Neuron (in vitro differentiated cells): Measurements from ENCODE around the gene C21orf58.
"Not testable (repeated sequence)": the region's sequence is repeated elsewhere in the genome, so short reads cannot be mapped to it uniquely, and the experiment has no call there.

Experiments
- H2AFZ ChIP-seq: one replicate; pipeline ENCODE4 v1.6.1; 2013; ENCODE audit warnings: low read depth, mild to moderate bottlenecking, inconsistent platforms, low read length, moderate library complexity
- H3K27me3 ChIP-seq: one replicate; pipeline ENCODE4 v1.6.1; 2013; ENCODE audit warnings: low read length; ENCODE audit not compliant: insufficient read depth
- H3K36me3 ChIP-seq: one replicate; pipeline ENCODE4 v1.6.1; 2013; ENCODE audit warnings: low read length; ENCODE audit not compliant: insufficient read depth
- H3K4me1 ChIP-seq: one replicate; pipeline ENCODE4 v1.6.1; 2013; ENCODE audit warnings: low read length; ENCODE audit not compliant: insufficient read depth
- H3K4me3 ChIP-seq: 2 replicates; pipeline ENCODE4 v1.5.1; 2013; ENCODE audit warnings: mild to moderate bottlenecking, low read length, moderate library complexity
- H3K9me3 ChIP-seq: one replicate; pipeline ENCODE4 v1.6.1; 2013; ENCODE audit warnings: low read length

The C21orf58 gene

GRCh38 chr21:46312949-46313348 lies 10.7 kb downstream of the C21orf58 start:
- Histone ChIP-seq H3K4me3 (no peak overlapping the region), H3K4me1 (no peaks in the 10 kb centered on the region), H2AFZ (no peak overlapping the region), H3K27me3 (no peaks in the 10 kb centered on the region), H3K9me3 (no peaks in the 10 kb centered on the region), H3K36me3 (peaks cover 44% of the 10 kb centered on the region)

GRCh38 chr21:46311568-46311967 lies 12.1 kb downstream of the C21orf58 start:
- H3K4me1 ChIP-seq: no peaks in the 10 kb centered on the region
- H2AFZ ChIP-seq: no peak overlapping the region
- H3K9me3 ChIP-seq: no peaks in the 10 kb centered on the region
- peaks cover 51% of the 10 kb centered on the region for H3K36me3 ChIP-seq
- H3K27me3 ChIP-seq: no peaks in the 10 kb centered on the region
- H3K4me3 ChIP-seq: no peak overlapping the region

- peaks cover 50% of the 10 kb centered on the region for H3K36me3 ChIP-seq
- H3K9me3 ChIP-seq: not testable (repeated sequence)
Measured at GRCh38 chr21:46310260-46310659, 13.4 kb downstream of the C21orf58 start.

GRCh38 chr21:46308431-46308830 lies 15.2 kb downstream of the C21orf58 start:
- H3K9me3 ChIP-seq: no peaks in the 10 kb centered on the region
- peaks cover 48% of the 10 kb centered on the region for H3K36me3 ChIP-seq
- no peaks in the 10 kb centered on the region for H3K27me3 ChIP-seq
- H3K4me1 ChIP-seq: no peaks in the 10 kb centered on the region
- no peak overlapping the region for H3K4me3 ChIP-seq
- H2AFZ ChIP-seq: no peak overlapping the region

More at GRCh38 chr21:46310260-46310659, 13.4 kb downstream of the C21orf58 start:
- not testable (repeated sequence) for H3K4me1 ChIP-seq, H2AFZ ChIP-seq, H3K27me3 ChIP-seq, H3K4me3 ChIP-seq

- H3K9me3 ChIP-seq: no peaks in the 10 kb centered on the region
- H3K4me3 ChIP-seq: no peak overlapping the region
- no peaks in the 10 kb centered on the region for H3K4me1 ChIP-seq
- no peak overlapping the region for H2AFZ ChIP-seq
- no peaks in the 10 kb centered on the region for H3K27me3 ChIP-seq
- H3K36me3 ChIP-seq: peaks cover 40% of the 10 kb centered on the region
Measured at GRCh38 chr21:46307625-46308024, 16.0 kb downstream of the C21orf58 start.

- Histone ChIP-seq H3K27me3 (no peaks in the 10 kb centered on the region), H3K36me3 (peaks cover 46% of the 10 kb centered on the region), H2AFZ (no peak overlapping the region), H3K4me1 (no peaks in the 10 kb centered on the region), H3K9me3 (no peaks in the 10 kb centered on the region), H3K4me3 (no peak overlapping the region)
Measured at GRCh38 chr21:46304955-46305354, 18.7 kb downstream of the C21orf58 start.

- Histone ChIP-seq H3K27me3 (no peaks in the 10 kb centered on the region), H2AFZ (no peak overlapping the region), H3K4me1 (no peaks in the 10 kb centered on the region), H3K36me3 (peaks cover 48% of the 10 kb centered on the region), H3K9me3 (no peaks in the 10 kb centered on the region), H3K4me3 (no peak overlapping the region)
Measured at GRCh38 chr21:46304437-46304836, 19.2 kb downstream of the C21orf58 start.

- no peaks in the 10 kb centered on the region for H3K27me3 ChIP-seq
- H2AFZ ChIP-seq: no peak overlapping the region
- H3K36me3 ChIP-seq: peaks cover 38% of the 10 kb centered on the region
- no peak overlapping the region for H3K4me3 ChIP-seq
- no peaks in the 10 kb centered on the region for H3K9me3 ChIP-seq
- no peaks in the 10 kb centered on the region for H3K4me1 ChIP-seq
Measured at GRCh38 chr21:46301759-46302158, 21.9 kb downstream of the C21orf58 start.

GRCh38 chr21:46299167-46299566 lies 24.5 kb downstream of the C21orf58 start:
- peaks cover 27% of the 10 kb centered on the region for H3K36me3 ChIP-seq
- peaks cover 3% of the 10 kb centered on the region for H3K4me1 ChIP-seq
- no peaks in the 10 kb centered on the region for H3K27me3 ChIP-seq

GRCh38 chr21:46297338-46298271 lies 26.1 kb downstream of the C21orf58 start:
- Histone ChIP-seq H3K4me1 (peaks cover 3% of the 10 kb centered on the region), H3K27me3 (no peaks in the 10 kb centered on the region), H3K36me3 (peaks cover 30% of the 10 kb centered on the region), H3K9me3 (peaks cover 2% of the 10 kb centered on the region), H3K4me3 (no peak overlapping the region), H2AFZ (no peak overlapping the region)

More at GRCh38 chr21:46299167-46299566, 24.5 kb downstream of the C21orf58 start:
- Histone ChIP-seq H3K9me3 (no peaks in the 10 kb centered on the region), H2AFZ (no peak overlapping the region), H3K4me3 (no peak overlapping the region)

GRCh38 chr21:46295996-46296752 lies 27.5 kb downstream of the C21orf58 start:
- Histone ChIP-seq H3K4me3 (no peak overlapping the region), H2AFZ (no peak overlapping the region), H3K9me3 (peaks cover 12% of the 10 kb centered on the region), H3K27me3 (no peaks in the 10 kb centered on the region), H3K4me1 (peaks cover 3% of the 10 kb centered on the region), H3K36me3 (peaks cover 32% of the 10 kb centered on the region)

GRCh38 chr21:46295177-46295770 lies 28.4 kb downstream of the C21orf58 start:
- Histone ChIP-seq H3K9me3 (peaks cover 12% of the 10 kb centered on the region), H2AFZ (no peak overlapping the region), H3K27me3 (no peaks in the 10 kb centered on the region), H3K36me3 (peaks cover 25% of the 10 kb centered on the region), H3K4me3 (no peak overlapping the region), H3K4me1 (peaks cover 3% of the 10 kb centered on the region)

GRCh38 chr21:46294647-46295176 lies 29.0 kb downstream of the C21orf58 start:
- Histone ChIP-seq H3K4me3 (no peak overlapping the region), H2AFZ (no peak overlapping the region), H3K4me1 (peaks cover 3% of the 10 kb centered on the region), H3K27me3 (no peaks in the 10 kb centered on the region), H3K36me3 (peaks cover 24% of the 10 kb centered on the region), H3K9me3 (peaks cover 12% of the 10 kb centered on the region)
